NCI-H748 (cell line): ENCODE data around the gene CDKL5.
"Not testable (repeated sequence)": the region's sequence is repeated elsewhere in the genome, so short reads cannot be mapped to it uniquely, and the experiment has no call there.

ENCODE experiments used
- DNase-seq: peaks from one replicate; lab custom pipeline; 2025; ENCODE audit not compliant: unreplicated experiment; lab: John Stamatoyannopoulos, UW

Gene CDKL5

DNA sequence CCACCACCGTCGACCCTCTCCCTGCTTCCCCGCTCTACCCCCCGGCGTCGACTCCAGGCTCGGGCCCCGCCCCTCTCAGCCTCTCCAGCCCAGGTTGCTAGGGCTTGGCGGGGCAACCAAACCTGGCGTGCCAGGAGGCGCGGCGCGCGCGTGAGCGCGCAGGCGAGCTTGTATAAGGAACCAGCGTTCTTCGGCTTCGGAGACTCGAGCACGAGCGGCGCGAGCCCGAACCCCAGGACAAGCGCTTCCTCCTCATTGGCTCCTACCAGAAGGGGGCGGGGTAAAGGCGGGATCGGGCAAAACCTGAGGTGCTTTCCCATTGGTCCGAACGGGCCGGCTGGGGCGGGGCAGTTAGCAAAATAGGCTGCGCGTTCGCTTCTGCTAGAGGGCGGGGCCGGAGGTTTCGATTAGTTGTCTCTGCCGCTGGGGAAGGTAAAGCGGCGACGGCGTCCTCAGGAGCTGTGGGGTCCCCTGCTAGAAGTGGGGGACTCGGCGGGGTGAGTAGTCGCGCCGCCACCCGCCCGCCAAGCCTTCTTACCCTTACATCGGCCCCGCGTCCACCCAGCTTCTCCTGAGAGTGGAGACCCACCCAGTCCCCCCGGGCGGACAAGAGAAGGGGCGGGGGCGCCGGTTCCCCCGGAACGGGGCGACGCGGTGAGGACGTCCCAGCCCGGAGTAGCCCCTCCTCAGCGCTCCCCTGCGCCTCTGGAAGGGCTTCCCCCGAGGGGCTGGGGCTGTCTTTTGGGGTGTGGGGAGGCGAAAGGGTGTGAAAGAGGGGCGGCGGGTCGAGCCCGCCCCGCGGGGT lies at the start of gene CDKL5:
Gene CDKL5 (plus strand): TSS at position 410 of the 805 bp plus-strand sequence. CDS start 81,489 bp downstream, outside the sequence.
- DNase-seq = peak; percentile 99

DNA sequence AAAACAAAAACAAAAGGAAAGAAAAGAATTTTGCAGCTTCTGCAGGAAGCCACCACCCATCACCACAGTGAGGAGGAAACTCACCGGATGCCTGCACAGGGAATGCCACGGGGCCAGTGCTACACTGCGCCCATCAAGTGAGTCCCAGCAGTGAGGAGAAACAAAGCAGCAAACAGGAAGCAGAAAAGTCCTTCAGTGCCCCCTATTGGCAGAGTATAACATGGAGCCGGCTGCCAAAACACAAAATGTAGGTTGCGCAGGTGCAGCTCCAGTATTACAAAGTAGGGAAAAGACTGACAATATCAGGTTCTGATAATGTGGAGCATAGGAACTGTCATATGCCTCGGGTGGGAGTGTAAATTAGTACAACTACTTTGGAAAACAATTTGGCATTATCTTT lies 47.6 kb upstream of the CDKL5 start:
- DNase-seq = peak; percentile 66

DNA sequence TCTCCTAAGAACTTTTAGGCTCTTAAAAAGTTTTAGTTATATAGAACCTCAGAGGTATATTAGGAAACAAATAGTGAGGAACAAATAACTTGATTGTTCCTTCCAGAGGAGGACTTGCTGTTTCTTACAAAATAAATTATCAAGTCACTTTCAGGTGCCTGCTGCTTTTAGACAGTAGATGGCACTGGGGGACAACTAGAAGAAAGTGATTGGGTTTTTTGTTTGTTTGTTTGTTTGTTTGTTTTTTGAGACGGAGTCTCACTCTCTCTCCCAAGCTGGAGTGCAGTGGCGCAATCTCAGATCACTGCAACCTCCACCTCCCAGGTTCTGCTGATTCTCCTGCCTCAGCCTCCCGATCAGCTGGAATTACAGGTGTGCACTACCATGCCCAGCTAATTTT lies 35.4 kb upstream of the CDKL5 start:
- DNase-seq = no peak

DNA sequence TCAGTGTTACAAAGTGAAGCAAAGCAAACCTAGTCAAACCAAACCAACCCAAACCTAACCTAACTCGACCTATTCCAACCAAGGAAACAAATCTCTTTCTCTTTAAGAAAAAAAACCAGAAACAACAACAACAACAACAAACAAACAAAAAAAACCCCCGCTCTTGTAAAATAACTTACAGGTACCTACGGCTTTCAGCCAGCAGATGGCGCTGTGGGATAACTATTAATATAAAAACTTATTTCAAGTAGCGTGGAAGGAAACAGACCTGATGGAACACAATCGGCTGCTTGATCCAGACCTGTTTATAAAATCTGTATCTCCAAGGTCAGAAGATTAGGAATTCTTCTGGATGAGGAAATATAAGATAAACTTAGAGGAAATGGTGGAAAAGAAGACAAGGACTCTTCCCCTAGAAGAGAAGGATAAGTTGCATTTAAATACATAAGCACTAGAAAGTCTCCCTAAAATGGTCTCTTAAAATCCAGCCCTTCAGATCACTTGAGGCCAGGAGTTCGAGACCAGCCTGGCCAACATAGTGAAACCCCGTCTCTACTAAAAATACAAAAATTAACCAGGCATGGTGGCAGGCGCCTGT lies 34.4 kb upstream of the CDKL5 start:
- DNase-seq = peak; percentile 65

DNA sequence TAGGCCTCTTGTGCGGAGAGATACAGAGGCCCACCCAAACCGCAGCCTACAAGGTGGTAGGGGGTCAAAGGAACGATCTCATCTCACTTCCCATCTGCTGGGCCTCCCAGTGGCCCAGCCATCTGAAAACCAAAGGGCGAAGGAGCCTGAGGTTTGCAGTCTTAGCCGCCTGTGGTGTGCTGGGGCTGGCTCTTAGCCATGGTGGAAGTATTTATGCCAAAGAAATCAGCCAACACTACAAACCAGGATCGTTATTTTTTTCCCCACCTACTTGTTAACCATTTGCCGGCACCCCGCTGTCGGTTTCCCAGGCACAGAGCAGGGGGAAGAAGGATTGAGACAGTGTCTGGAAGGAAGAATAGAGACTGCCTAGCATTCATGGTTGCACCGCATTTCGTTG lies 30.9 kb upstream of the CDKL5 start:
- DNase-seq = no peak

DNA sequence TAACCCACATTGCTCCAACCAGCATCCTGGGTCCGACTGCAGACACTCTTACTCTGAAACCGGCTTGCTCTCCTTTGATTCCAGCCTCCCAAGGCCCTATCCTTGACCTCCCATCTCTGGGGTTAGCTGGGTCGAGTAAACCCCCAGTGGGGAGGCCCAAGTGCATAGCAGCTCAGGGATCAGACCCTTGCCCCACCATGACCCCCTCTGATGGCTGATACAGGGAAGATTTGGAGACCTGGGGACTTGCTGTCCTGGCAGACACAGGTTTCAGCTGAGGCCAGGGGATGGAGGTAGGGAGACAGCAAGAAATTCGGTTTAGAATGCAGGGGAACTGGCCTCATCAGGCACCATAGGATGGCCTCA lies 23.6 kb upstream of the CDKL5 start:
- DNase-seq = no peak

DNA sequence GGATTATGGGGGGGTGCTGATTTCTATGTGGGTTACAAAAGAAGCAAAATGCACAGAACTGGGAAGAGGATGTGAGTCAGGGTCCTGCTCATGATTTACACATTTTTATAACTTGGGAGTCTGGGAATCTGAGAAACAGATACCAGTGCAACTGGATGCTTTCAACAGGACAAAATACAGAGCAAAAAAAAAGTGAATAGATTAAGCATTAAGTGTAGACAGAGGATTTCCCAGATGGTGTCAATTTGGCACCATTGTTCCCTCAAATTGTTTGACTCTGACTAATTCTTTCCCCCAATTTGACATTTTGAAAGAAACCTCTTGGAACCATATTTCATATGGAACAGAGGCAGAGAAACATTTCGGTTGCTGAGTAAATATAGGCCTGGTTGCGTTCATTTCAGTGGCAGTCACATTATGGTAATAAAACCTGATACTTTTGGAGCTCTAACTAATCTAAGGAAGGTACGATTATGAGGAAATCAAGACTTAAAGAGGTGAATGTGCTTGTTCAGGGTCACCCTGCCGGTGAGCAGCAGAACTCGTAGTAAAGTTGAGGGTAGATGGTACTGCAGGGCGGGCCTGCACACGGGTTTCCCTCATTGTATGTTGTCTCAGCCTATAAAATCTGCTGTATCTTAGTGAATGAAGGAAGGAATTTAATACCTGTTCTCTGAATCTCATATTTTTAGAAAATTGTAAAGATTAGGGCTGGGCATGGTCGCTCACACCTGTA lies 18.7 kb upstream of the CDKL5 start:
- DNase-seq = no peak

DNA sequence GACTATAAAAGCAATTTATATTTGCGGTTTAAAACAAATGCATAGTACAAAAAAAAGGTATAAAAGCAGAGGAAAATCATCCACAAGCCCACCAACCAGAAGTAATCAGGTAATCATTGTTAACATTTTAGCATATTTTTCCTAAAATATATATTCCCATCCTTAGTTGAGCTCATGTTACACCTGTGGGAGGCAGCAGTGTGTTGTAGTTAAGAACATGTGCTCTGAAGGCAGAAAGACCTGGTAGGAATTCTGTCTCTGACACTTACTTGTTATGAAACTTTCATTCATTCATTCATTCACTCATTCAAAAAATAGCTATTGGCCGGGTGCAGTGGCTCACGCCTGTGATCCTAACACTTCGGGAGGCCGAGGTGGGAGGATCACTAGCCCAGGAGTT lies 15.4 kb upstream of the CDKL5 start:
- peak; percentile 37 for DNase-seq

DNA sequence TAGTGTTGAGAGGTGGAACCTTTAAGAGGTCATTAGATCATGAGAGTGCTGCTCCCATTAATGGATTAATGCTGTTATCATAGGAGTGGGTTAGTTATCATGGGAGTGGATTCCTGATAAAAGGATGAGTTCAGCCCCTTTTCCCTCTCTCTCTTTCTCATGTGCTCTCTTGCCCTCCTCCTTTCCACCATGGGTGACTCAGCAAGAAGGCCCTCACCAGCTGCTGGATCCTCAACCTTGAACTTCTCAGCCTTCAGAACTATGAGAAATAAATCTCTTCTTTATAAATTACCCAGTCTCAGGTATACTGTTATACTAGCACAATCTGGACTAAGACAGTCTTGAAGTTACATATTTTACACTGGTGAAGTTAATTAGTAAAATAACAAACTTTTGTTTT lies 10.0 kb upstream of the CDKL5 start:
- DNase-seq = no peak

DNA sequence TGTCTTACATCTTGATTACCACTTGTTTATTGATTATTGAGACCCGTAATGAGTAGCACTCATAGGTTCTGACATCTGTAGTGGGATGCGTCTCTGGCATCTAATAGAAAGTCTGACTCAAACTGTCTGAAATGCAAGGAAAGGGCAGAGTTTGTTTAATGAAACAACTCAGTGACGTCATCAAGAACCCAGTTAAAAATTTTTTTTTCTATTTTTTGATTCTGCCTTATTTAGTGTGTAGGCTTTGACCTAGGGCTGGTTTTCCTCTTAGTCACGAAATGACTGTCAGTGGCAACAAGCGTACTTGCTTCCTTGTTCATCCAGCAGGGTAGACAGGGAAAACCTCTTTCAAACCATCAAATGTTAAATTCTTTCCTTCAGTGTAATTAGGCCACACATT lies 3.1 kb upstream of the CDKL5 start:
- no peak for DNase-seq

DNA sequence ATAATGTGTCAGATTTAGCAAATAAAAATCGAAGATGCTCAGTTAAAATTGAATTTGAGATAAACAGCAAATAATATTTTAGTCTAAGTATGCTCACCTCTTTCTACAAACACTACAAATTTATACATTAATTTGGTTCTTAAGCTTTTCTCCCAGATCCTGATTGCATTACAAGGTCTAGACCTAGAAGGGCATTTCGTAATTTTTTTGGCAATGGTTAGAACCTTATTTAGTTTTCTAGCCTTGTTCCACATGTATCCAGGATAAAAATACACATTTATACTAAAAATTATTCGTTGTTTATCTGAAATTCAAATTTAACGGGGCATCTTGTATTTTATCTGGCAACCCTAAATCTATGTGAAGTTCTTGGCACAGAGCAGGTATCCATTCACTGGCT lies 2.5 kb upstream of the CDKL5 start:
- DNase-seq = no peak

DNA sequence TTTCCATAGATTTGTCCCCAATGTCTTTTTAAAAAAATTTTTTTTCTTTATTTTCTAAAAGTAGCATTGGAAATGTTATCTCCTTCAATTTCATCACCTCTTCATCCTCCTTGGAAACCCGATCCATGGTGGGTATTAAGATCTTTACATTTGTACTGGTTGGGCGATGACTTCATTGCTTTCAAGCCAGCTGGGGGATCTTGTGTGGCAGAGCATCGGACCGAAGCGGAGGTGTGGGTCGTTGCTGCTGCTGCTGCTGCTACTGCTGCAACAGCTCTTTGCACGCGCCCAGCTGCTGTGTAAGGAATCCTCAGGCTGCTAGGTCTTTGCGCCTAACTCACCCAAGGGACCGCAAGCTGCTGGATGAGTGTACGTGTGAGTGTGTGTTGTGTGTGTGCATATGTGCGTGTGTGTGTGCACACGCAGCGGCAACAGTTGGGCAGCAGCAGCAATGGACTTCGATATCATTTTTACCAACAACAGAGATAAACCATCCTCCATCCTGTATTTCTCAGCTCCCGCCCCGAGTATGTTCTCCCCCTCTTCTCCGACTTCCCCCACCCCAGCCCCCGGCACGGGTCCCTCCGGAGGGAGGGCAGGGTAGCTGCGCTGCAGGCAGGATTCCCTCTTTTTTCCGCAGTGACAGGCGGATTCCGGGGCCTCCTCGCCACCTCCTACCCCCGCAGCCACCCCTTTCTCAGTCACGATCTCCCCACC lies 768 bp upstream of the CDKL5 start:
- DNase-seq = peak; percentile 81

DNA sequence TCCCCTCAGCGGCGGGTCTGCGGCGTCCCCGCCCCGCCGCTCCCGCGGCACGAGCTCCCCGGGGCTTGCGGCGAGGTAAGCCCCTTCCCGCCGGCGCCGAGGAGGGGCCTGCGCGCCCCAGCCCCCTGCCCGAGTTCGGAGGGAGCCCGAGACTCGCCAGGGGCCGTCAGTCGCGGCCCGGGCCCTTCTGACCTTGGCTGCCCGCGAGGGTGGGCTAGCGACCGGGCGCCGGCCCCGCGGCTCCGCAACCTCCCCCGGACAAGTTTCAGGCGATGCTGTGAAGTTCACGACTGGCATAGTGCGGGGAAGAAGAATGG lies 554 bp downstream of the CDKL5 start:
- no peak for DNase-seq

DNA sequence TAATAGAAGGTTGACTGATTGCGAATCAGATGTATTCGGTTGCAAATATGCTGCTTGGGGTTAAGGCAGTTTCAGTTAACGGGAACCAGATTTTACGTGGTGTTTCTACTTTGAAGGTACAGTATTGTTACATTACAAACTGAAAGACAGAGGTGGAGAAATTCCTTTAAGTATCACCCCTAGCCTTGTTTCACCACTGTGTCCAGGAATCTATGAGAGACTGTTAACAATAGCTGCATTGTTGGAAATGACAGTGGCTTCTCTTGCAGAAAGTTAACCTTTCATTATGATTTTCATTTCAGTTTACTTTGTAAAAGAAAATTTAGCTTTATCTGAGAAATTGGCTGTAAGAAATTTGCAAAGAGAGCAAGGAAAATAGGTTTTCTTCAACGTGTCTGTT lies 2.6 kb downstream of the CDKL5 start:
- no peak for DNase-seq

DNA sequence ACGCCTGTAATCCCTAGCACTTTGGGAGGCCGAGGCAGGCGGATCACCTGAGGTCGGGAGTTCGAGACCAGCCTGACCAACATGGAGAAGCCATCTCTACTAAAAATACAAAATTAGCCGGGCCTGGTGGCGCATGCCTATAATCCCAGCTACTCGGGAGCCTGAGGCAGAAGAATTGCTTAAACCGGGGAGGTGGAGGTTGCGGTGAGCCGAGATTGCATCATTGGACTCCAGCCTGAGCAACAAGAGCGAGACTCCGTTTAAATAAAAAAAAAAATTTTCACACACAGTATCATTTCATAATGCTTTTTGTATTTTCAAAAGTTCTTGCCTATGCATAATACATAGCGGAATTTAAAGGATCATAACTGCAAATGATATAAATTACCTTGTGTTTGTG lies 7.9 kb downstream of the CDKL5 start:
- not testable (repeated sequence) for DNase-seq

DNA sequence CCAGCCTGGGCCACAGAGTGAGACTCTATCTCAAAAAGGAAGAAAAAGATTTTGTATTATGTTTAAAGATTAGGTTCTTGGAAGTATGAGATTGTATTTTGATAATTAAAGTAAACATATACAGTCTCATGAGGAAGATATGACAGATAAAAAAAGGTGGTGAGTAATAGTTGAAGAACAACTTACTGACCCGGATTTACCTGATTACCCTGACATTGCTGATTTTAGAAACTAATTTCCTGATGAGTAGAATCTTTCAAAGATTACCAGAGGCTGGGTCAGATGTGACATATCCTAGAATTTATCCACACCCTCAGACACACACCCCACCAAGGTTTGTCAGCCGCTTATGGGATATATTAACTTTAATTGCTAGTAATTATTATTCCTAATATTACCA lies 9.5 kb downstream of the CDKL5 start:
- DNase-seq = no peak

DNA sequence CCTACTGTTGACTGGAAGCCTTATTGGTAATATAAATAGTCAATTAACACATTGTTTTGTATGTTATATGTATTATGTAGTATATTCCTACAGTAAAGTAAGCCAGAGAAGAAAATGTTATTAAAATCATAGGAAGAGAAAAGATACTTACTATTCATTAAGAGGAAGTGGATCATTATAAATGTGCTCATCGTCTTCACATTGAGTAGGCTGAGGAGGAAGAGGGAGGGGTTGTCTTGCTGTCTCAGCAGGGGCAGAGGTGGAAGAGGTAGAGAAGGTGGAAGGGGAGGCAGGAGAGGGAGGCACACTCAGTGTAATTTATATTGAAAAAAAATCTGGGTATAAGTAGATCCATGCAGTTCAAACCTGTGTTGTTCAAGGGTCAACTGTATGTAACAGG lies 10.6 kb downstream of the CDKL5 start:
- no peak for DNase-seq

DNA sequence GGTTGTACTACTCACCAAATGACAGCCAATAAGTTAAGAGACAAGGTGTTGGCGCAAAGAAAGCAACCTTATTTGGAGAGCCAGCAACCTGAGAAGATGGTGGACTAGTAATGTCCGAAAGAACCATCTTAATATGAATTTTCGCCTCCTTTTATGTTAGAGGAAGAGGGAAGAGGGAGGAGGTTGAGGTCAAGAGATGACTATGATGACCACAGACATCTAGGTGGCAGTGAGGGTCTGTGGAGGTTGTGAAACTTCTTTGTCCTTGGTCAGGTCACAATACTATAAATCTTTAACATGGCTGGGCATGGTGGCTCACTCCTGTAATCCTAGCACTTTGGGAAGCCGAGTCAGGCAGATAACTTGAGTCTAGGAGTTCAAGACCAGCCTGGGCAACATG lies 15.4 kb downstream of the CDKL5 start:
- no peak for DNase-seq

DNA sequence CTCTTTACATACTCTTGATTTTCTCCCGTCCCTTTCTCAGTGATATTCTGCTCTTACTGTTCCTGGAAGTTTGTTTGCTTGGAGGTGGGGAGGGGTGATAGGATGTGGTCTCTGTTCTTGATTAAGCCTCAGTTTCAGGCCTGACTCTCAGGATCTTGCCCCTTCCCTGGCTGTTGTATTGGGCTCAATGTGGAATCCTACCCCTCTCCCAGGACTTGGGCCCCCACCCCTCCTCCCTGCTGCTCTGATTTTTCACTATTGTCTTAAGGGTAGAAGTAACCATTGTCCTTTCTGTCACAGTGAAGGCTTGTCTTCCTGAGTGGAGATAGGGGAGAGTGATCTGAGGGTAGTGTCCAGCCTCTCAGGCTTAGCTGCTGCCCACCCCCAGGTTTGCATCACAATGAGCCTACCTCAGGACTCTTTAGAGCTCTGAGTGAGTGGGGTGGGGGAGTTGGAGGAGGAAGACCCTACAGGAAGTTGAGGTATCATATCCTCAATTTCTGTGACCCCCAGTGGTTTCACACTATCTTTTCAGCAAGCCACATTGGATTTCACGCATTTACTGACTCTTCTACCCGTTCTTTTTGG lies 16.5 kb downstream of the CDKL5 start:
- no peak for DNase-seq

DNA sequence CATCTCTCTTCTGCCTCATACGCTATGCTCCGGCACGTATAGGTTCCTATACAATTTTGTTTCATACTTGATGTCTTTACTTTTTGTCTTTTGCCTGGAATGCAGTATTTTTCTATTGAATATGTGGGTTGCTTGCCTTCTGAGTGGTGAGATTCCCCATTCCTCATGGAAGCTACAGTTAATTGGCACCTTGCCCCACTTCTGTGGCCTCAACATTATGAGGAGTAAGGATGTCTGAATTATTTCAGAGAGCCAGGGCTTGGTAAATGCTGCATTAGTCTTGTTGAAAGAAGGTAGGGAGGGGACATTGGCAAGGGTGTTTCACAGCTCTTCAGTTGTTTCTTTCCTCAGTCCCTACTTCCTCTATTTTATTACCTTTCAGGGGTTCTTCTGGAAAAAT lies 23.0 kb downstream of the CDKL5 start:
- DNase-seq = no peak

DNA sequence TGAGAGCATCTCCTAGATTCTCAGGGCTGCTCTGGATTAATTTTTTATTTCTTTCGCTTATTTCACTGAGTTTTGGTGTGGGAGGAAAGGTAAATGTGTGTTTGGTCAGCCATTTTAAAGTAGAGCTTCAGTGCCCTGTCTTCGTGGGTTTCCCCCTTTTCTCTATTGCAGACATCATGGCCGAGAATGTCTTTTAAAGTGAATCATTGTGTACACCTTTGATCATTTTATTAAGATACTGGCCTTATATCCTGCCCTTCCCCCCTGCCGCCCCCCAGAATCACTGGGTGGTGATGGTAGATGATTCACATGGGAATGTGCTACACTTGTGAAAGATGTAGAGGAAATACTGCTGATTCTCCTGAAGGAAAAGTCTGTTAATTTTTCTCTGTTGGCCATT lies 23.8 kb downstream of the CDKL5 start:
- DNase-seq = no peak
